GM12801 (cell line): ENCODE measurements around the gene NRG3.

Experiments used
- TF ChIP-seq, protein P1 (sequence below): IDR thresholded peaks from one replicate; pipeline ENCODE4 v1.5.1; 2011; ENCODE audit warnings: control low read depth; ENCODE audit not compliant: insufficient read length; ENCODE audit errors: extremely low read depth

The NRG3 gene

DNA sequence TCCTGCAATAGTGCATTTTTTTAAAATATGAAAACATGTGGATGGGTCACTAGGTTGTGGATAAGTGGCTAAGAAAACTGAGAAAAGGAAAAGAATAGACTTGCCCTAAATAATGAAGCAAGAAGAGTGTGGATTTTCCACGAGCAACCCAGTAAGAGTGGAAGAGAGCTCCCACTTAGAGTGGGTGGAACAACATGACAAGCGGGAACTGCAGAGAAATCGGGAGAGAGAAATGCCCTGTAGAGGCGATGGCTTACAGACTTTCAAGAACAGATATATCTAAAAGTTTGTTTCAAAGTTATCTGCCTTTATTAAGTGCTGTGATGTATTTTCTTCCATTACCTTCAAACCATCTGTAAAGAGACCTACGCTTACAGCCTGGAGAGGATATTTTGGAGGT, 26.1 kb upstream of the NRG3 start:
- TF ChIP-seq, protein P1, sequence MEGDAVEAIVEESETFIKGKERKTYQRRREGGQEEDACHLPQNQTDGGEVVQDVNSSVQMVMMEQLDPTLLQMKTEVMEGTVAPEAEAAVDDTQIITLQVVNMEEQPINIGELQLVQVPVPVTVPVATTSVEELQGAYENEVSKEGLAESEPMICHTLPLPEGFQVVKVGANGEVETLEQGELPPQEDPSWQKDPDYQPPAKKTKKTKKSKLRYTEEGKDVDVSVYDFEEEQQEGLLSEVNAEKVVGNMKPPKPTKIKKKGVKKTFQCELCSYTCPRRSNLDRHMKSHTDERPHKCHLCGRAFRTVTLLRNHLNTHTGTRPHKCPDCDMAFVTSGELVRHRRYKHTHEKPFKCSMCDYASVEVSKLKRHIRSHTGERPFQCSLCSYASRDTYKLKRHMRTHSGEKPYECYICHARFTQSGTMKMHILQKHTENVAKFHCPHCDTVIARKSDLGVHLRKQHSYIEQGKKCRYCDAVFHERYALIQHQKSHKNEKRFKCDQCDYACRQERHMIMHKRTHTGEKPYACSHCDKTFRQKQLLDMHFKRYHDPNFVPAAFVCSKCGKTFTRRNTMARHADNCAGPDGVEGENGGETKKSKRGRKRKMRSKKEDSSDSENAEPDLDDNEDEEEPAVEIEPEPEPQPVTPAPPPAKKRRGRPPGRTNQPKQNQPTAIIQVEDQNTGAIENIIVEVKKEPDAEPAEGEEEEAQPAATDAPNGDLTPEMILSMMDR, result no peak

DNA sequence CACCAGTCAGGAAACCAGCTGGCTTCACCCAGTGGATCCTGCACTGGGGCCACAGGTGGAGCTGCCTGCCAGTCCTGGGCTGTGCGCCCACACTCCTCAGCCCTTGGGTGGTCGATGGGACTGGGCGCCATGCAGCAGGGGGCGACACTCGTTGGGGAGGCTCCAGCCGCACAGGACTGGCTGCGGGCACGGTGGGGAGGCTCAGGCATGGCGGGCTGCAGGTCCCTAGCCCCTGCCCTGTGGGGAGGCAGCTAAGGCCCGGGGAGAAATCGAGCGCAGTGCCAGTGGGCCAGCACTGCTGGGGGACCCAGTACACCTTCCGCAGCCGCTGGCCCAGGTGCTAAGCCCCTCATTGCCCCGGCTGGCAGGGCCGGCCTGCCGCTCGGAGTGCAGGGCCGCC, 12.4 kb upstream of the NRG3 start:
- TF ChIP-seq, protein P1, result no peak

GRCh38 chr10:81863771-81864170, 11.2 kb upstream of the NRG3 start:
- TF ChIP-seq, protein P1, result no peak

- TF ChIP-seq, protein P1, result no peak
These were observed 9.4 kb upstream of the NRG3 start for GRCh38 chr10:81865581-81865980.

DNA sequence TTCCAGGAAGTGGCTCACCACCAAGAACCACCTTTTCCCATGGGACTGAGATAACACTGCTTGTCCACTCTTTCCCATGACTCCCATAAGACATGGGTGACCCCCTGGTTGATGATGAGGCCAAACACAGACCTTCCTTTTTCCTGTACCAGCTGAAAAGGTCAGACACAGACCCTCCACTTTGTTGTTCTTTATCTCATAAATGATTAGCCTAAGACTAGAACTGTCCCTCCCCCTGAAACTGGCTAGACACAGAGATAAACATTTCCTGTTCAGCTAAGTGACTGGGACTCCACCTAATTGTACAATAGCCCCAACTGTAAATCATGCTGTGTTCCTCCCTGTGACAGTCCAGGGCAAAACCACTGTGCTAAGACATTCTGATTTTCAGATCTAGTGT, 8.2 kb upstream of the NRG3 start:
- TF ChIP-seq, protein P1, result no peak

DNA sequence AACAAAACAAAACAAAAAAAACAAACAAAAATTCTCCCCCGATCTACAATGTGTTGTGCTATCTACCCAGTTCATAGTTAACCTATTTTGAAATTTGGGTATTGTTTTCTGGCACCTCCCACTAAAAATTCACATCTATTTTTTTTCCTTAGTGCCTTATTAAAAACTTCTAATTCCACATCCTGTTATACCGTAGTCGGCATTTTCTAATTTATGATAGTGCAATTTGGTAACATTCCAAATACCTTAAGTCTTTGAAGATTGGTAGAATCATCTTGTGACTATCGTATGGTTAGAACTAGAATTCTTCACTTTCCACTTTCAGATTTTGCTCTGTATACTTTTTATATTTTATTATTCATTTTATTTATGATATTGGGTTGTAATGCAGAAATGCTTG, 4.5 kb upstream of the NRG3 start:
- TF ChIP-seq, protein P1, result no peak

- TF ChIP-seq, protein P1, result no peak
These were observed 3.4 kb upstream of the NRG3 start for GRCh38 chr10:81871558-81871957.
